GM19452 (cell line): ENCODE measurements around the gene ACIN1.

Experiments
- ATAC-seq: cut with Tn5 transposase; IDR thresholded peaks from one replicate; pipeline ENCODE4 v1.9.1; 2021; ENCODE audit not compliant: unreplicated experiment

Gene ACIN1

GRCh38 chr14:23086565-23086964 is 8.4 kb downstream of the ACIN1 start:
- no peak for ATAC-seq

GRCh38 chr14:23085458-23085857 is 9.5 kb downstream of the ACIN1 start:
- no peak for ATAC-seq

DNA sequence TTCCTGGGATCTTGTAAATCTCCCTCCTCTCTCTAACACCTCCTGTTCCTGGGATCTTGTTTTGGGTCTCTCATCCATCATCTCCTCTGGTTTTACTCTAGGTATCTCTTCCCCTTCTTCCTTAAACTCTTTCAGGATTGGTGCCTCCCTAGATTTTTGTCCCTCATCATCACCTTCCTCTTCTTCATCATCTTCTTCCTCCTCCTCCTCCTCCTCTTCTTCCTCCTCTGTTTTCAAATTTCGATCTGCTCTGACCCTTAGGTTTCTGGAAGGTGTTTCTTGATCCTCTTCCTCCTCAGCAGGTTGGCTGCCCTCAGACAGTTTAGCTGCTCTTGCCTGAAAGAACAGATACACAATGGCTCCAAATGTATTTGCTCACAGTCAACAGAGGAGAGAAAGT is 14.5 kb downstream of the ACIN1 start:
- ATAC-seq, result no peak

DNA sequence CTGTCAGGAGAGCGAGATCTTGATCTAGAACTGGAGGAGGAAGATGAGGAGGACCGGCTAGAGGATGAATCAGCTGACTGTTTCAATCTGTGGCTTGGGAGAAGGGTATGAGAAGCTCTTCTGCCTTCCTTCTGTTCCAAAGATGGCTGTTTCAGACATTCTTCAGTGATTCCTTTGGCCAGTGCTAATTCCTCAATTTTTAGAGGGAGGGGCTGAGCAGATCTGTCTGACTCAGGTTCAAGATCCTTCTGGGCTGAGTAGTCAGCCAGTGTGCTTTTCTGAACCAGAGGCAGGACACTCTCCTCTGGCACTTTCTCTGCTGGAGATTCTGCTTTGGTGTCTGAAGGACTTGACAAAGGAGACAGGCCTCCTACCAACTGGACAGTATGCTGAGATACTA is 15.2 kb downstream of the ACIN1 start:
- no peak for ATAC-seq

GRCh38 chr14:23078692-23079116 is 16.2 kb downstream of the ACIN1 start:
- ATAC-seq, result no peak

DNA sequence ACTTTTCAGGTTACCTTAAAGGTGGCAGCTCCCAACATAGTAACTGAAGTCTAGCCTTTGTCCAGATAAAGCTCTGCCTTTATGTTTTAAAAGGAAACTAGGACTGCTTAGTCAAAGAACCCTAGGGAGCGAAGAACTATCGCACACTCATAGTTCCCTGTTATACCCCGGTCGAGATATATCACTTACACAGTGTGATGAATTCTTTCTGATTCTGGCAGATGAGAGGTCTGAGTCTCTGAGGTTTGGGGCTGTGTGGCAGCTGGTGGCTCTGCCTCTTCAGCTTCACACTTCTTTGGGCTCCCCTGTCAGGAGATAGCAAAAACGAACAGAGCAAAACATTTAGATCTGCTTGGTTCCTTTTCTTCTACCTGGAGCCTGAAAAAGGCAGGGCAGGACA is 17.0 kb downstream of the ACIN1 start:
- ATAC-seq, result no peak

- no peak for ATAC-seq
Observed at GRCh38 chr14:23076785-23077408, 18.0 kb downstream of the ACIN1 start.

DNA sequence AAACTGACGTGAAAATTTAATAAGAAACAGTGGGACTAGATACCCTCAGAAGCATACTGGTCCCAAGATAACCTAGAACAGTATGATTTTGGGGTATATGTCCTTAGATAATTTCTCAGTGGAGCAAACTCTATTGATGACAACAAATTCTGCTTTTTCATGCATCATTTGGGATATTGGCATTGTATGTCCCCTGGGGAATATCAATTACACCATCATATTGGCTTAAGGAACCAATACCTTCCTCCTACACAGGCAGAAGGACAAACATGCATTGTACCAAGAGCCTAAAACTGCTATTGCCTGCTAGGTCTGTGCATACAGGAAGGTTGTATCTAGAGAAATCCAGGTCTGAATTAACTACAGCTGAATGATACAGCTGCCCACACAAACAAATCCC is 20.0 kb downstream of the ACIN1 start:
- ATAC-seq, result no peak

DNA sequence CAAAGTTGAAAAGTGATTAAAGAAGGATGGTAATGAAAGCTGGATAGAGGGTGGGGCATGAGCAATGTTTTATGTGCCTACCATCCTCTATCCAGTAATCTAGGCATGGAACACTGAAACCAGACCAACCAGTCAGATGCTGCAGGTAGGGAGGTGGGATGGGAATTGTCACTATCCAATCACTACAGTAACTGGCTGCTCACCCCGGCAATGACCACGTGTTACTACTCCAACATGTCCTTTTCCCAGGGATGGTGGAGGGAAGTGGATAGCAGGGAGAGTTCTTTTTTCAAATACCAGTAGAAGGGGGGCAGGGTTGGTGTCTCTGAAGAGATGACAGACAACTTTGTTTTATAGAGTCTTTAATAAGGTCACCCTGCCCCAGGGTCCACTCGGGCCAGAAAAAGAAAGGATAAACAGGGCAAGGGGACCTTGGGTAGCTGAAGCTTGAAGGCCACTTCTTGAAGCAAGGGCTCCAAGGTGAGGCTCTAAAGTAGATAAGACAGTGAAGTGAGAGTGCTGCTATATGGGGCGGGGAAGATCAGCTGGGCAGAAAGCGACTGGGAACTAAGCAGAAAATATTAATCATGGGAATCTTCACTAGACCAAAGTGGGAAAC is 22.9 kb downstream of the ACIN1 start:
- no peak for ATAC-seq

GRCh38 chr14:23071244-23071920 is 23.6 kb downstream of the ACIN1 start:
- peak; percentile 81 for ATAC-seq

DNA sequence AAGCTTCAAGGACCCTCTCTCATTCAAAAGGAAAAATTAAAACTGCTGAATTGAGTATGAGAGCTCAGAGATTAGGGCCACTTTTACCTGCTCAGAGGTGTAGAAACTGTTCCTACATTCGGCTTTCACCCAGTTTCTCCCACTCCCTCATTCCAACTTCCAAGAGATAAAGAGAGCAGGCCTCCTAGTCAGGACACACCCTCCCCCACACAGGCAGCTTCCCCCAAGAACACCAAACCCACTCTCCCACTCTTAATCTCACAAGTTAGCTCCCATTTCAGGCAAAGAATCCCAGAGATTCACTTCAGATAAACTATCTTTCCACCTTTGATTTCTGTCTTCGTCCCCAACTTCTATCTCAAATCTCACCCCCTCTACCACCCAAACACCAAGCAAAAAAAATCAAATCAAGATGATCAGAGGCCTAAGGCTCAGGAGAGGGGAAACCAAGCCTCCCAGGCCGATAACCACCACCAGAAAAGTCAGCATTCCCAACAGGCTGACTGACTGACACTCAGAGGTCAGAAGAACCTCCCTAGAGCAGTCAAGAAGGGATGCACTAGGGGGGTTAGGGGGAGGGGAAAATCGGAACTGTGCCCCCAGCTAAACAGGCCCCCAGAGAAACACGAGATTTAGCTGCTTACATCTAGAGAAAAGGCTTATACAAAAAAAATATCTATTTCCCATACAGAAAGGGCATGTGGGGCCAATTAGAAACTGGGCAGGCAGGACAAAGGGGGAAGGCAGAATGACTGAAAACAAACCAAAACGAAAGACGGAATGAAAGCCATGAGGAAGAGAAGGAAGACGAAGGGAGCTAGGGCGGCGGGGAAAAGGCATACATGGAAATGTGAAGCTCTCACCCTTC is 24.4 kb downstream of the ACIN1 start:
- ATAC-seq, result no peak

DNA sequence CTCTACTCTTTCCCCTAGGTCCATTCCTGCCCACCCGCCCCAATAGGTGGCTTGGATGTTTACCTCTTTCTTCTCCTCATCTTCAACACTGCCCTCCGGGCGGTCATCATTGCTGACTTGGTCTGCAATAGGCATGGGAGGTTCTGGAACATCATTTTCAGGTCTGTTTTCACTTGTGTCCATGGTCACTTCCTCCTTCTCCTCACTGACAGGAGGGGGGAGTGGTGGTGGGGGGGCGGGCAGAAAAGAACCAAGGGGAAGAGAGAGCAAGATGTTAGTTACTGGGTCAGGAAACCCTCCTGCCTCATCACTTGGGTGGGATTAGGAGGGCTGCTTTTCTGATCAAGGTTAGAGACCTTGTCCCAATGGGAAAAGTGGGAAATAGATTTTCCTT is 25.5 kb downstream of the ACIN1 start:
- no peak for ATAC-seq

- peak; percentile 55 for ATAC-seq
Observed at GRCh38 chr14:23068789-23069412, 26.0 kb downstream of the ACIN1 start.

DNA sequence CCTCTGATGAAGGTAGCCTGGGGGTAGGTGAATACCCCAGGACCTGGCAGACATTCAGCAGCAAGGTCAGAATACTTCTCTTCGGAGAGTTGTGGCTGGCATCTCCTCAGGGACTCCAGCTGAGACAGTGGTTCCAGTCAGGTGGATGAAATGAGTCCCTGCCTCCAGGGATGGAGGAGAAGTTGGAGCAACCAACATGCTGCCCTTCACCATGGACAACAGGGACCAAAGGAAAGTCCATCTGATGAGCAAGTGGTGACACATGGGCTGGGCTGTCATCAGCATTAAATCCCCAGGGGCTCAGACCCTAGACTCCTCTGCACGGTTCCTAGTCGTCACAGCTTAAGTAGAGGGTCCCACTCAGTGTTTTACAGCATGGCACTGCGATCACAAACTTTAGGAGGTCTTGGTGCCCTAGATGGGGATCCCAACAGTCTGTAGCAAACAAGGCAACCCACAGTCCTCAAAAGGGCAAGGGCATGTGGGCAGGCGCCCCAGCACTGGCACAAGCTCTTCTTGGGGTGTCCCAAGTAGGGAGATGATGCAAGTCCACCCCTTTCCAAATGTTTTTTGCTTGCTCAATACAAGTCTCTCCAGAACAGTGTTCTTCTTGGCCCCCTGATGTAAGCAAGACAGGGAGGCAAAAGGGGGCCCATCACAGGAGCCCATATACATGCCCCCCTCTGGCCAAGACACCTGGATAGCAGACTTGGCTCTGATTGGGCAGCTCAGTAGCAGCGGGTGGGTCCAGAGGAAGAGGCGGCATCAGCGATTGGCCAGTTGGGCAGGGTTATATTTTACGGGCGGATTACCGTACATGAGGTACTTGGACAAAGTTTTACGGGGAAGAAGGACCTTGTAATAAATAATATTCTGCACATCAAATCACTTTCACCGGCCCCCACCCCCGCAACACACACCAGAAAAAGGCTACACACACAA is 26.8 kb downstream of the ACIN1 start:
- no peak for ATAC-seq

DNA sequence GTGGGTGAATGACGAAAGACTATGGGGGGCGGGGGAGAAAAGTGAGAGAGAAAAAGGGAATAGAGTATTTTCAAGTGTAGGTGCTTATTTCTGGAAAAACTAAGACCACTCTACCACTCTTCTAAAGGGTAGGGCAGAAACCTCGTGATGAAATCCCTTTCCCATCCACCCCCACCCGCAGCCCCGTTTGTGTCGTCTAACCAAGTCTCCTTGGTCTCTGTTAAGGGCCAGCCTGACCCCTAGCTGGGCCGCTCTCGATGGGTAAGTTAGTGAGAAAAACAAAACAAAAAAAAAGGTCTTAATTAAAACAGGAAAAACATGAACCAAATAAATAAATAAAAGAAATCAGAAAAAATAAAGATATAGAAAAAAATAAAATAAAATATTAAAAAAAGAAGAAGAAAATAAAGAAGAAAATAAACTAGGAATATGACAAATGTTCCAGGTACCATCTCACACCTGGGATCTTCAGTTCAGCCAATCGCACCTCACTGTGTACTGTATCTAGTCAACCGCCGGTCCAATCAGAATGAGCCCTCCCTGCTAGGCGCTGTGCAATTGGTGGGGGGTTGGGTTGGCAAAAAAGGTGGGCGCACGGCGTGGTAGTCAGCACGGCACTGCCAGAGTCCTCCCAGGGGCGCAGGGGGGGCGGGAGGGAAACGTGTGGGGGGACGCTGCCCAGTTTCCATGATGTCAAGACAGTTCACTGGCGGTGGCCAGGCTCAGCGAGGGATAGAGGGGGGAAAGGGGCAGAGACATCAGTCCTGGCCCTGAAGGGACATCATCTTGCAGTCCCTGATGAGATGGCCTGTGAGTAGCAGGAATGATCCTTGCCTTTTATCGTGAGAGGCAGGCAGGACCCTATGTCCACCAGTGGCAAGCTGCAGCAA is 27.8 kb downstream of the ACIN1 start:
- no peak for ATAC-seq

DNA sequence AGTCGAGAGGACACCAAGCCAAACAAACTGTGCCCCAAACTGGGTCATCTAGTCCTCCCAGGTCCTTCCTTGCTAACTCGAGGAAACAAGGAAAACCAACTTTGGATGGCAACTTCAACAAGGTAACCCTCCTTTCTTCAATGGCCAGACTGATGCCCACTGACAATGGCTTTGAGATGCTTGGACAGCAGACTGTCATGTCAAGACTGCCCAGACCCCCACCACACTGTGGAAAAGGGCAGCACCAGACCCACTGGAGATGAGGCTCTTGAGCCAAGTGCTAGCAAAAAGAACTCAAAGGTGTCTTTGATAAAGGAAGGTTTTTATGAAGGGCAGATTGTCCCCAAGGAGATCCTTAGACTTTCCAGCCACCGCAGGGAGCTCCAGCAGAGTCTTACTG is 28.6 kb downstream of the ACIN1 start:
- no peak for ATAC-seq

DNA sequence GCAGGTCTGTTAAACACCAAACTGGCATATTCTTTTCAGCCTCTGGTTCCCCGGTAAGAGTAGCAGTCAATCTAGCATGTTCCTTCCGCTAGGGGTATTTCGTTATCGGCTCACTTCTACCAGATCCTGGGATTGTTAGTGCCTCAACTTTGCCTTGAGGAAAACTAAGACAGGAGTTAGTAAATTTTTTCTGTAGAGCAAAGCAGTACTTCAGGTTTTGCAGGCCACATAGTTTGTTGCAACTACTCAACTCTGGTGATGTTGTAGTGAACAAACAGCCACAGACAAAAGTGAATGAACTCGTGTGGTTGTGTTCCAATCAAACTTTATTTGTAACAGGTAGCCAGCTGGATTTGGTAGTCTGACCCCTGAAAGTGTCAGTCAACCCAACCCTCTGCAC is 31.3 kb downstream of the ACIN1 start:
- no peak for ATAC-seq

DNA sequence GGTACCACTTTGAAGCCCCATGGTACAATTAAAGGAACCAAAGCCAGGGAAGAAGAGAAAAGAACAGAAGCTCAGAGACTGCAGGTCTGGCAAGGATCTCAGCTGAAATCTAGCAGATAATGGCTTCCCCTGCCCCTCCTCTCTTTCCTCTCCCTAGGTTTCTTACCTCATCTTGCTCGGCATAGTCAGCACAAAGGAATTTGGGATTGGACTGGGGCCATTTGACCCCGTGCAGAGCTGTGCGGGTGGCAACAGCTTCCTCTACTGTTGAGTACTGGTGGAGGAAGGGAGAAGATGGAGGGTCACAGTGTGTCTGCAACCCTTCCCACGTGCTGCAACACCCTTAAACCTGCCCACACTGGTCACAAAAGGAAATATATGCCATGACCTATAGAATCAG is 32.9 kb downstream of the ACIN1 start:
- no peak for ATAC-seq
